HG02981 (cell line): ENCODE results near the gene DDX31.

ENCODE experiments used
- ATAC-seq: cut with Tn5 transposase; IDR thresholded peaks from one replicate; pipeline ENCODE4 v1.9.1; 2021; ENCODE audit warnings: mild to moderate bottlenecking, moderate library complexity; ENCODE audit not compliant: unreplicated experiment

The DDX31 gene

DNA sequence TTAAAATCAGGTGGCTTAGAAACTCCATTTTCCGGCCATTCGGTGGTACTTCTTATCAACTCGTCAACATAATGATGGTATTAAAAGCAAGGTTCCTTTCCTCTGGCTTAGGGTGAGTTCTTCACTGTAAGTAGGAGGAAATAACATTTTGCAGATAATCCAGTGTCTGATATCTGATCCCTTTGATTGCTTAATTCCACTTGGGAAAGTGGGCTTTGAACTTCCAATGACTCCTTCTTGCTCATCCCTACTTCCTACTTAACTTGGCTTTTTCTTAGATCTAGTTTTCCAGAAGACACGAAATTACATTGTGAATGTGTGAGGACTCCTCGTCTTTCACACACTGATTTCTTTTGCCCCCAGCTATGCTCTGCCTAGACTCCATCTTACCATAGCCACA, 31.5 kb downstream of the DDX31 start:
- ATAC-seq, result no peak

DNA sequence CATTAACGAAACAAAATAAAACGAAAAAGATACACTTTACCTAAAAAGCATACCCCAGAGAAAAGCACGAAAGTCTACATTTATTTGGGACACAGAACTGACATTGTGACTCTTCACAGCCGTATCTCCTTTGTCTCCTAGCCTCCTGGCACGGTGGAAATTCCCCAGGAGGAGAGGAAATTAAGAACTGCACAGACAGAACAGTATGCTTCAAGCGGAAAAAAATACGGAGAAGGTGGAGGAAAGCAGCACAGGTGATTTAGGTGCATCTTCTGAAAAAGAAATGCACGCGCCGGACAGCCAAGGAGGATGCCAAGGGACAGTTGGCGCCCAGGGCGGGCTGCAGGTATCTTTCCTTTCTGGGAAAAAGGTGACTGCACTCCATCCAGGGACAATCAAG, 32.0 kb downstream of the DDX31 start:
- no peak for ATAC-seq

DNA sequence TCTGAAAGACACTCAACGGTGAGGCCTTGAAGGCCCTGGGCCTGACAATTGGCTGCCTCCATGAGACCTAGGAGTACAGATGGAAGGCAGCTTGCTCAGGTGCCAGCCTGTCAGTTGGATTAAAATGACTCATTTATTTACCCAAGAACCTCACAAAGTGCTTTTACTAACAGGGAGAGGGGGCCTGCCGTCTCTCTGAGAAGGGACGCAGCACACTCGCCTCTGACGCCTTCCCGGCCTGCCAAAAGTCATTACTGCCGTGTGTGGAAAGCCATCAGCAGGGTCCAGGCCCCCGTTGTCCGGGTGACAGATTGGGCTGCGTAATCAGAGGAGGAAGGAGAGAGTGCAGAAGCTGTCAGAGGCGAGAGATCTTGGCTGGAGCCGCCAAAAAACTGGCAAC, 32.4 kb downstream of the DDX31 start:
- ATAC-seq, result no peak

DNA sequence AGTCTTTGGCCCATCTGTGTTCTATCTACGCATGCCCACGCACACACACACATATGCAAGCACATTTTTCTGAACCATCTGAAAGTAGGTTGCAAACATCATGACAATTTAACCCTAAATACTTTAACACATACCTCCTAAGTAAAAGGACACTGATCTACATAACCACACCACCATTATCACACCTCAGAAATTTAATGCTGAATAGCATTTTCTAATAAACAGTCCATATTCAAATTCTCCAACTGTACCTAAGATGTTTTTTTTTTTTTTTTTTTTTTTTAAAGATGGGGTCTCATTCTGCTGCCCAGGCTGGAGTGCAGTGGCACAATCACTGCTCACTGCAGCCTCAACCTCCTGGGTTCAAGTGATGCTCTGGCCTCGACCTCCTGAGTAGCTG, 35.5 kb downstream of the DDX31 start:
- no peak for ATAC-seq

DNA sequence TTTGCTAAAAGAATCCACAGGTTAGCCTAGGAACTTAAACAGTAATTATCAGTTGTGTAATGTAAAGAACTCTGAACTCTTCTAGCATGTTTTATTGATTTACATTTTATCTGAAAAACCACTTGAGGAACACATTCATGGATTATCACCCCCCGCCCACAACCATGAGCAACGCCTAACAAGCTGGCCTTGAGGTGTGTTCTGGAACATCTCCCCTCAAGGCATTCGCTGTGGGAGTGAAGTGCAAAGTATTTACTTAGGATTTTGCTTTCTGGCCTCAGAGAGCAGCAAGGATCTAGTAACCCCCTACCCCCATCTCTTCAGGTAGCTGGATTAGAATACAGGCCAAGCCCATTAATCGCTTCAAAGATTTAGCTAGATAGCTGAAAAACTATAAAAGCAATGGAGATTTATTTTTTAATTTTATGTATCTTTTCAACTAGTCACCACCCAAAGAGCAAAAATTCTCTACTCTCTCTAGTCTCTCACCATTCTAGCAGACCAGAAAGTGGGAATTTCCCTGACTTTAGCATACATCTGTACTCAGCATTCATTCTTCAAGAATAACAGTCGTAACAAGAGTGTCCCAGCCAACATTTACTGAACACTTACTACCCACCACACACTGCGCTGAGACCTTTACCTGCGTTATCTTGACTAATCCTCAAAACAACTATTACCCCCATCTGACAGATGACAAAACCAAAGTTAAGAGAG, 37.2 kb downstream of the DDX31 start:
- no peak for ATAC-seq

DNA sequence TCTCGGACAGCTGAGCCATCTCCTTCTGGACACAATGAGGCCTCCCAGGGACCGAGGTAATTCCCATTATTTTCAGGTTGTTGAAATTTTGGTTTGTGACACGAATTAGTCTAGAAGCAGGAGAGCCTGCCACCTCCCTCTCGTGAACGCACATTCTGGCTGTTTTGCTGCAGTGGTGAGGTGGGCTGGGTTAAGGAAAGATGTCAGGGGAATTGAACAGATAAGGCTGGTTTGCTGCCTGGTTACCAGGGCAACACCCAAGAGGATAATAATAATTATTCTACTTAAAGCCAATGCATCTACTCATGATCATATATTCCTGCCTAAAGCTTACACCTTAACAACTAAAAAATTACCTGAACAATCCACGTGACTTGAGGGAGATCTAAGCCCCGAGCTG, 38.1 kb downstream of the DDX31 start:
- no peak for ATAC-seq

DNA sequence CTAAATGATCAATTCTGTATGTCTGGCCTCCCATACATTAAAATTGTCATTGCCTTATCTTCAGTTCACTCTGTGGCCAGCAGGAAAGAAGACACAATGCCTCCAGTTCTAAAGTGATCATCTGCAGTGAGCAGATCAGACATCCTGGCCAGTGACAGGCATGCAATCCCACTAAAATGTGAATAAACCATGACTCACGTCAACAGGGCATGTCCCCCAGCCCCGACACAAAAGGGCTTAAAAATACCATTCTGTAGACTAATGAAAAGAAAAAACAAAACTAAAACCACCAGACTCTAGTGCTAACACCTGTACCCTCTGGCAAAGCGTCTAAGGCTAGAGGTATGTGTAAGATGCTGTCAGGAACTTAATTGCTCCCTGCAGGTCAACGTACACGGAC, 38.5 kb downstream of the DDX31 start:
- ATAC-seq, result no peak

DNA sequence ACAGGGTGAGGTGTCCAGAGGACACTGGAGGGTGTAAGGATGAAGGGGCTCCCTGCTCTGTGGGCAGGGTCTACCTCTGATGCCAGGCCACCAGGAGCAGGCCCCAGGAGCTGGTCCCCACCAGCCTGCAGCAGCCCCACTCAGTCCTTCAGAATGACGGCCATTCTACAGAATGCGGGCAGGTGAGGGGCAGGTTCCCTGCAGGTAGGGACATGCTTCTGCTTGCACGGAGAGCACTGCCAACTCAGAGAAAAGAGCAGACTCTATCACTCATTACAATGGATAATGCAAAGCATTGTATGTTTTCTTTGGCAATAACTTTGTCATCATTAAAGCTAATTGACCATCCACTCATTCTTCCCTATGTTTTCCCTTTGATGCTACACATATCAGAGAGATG, 39.0 kb downstream of the DDX31 start:
- ATAC-seq, result no peak

DNA sequence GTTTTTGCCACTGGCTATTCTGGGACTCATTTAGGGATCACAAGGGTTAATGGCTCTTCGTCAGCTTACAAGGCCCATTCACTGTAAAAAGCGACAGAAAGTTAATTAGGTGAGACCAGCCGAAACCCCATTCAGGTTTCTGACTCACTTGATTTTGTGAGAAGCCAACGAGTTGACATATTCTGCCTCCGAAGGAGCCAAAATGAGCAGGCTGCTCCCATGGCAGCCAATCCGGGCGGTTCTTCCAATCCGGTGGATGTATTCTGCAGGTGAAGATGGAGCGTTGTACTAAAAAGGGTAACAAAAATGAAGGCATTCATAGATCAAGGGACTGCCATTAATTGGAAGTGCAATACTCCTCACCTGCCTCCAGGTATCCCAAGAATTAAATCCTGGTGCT, 39.7 kb downstream of the DDX31 start:
- no peak for ATAC-seq

DNA sequence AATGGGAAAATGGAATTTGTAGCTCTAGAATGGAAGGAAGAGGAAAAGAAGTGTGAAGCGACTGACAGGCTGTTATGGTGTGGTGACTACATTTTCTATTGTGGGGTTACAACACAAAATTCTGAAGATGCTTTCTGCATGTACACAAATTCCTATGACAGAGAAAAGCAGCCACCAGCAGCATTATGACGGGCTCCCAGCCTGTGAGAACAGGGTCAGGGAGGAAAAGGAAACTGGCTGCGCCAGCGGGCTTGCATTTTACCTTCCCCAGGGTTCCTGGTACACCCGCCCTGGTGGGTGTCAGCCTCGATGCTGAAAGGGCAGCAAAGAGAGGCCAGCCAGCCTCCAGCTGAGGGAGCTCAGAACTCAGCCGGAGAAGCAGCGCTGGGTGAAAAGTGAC, 41.0 kb downstream of the DDX31 start:
- ATAC-seq, result no peak

DNA sequence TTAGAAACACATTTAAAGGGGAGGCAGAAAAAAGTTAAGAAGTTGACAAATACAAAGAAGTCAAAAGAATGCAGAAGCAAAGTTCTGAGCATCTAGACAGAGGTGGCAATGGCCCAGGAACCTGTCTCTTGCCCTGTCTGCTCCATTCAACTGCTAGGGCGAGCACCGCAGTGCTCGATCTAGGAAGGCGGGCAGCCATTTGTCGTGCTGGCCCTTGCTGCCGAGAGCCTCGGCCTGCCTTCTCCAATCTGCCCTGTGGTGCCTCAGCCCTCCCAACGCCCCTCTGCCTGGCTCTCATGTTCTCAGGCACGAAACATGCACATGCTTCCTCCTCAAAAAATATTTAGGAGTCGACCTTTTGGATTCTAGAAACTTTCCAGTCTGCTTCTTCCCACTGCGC, 42.2 kb downstream of the DDX31 start:
- ATAC-seq, result no peak

DNA sequence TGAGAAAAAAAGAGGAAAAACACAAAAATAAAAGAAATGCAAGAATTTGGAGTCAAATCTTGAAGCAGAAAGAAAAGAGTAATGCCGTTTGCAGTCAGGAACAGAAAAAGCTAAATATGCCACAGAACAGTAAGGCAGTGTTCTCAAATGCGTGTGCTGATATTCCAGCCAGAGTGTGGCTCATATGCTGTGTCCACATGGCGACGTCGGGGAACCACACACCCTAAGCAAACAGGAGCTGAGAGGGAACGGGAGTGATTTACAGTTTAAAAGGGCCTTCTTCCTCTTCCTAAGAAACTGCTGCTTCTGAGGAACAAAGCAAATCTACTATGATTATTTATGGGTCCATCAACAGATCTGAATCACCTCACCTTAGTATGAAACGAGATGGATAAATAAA, 42.7 kb downstream of the DDX31 start:
- ATAC-seq, result no peak

DNA sequence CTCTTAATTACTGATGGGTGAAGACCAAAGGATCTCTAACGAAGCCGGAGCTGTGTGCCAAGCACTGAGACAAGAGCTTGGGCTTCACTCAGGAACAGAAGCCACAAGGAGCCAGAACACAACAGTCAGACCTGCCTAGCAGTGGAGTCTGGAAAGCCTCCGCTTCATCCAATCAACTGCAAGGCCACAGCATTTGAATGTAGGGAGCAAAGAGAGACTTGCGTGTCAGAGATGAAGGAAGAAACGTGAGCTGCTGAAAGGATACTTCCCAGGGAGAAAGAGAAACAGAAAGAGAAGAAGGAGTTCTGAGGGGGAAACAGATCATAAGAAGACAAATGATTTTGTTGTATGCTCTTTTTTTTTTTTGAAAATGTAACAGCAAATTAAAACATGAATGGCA, 43.5 kb downstream of the DDX31 start:
- no peak for ATAC-seq

DNA sequence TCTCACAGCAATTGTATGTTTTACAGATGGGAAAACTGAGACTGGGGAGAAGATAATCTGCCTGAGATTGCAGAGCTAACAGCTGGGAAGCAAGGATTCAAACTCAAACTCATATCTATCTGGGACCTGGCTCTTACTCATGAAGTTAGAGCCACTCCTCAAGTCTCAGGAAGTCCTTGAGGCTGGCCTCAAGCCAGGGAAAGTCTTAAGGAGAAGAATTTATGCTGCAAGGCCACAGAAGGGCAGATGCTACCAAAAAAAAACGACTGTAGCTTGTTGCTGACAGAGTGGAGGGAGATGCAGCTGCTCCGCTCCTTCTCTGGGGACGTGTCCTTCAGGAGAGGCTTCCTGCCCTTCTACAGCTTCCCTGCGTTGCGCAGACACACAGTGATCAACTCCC, 47.6 kb downstream of the DDX31 start:
- ATAC-seq, result no peak

DNA sequence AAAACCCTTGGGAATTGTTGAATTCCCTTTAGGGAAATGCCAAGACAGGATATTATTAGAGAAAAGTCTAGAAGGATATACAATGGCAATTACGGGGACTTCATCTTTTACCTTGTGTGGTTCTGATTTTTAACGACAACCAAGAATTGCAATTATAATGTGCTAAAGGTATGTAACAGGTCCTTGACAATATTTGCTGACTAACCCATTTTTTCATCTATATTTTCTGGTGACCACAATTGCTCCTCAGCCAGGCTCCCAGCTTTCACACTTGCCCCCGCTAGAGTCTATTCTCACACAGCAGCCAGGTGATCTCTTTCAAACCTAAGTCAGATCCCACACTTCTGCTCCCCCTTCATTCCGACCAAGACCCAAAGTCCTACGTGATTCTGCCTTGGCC, 53.1 kb downstream of the DDX31 start:
- no peak for ATAC-seq

DNA sequence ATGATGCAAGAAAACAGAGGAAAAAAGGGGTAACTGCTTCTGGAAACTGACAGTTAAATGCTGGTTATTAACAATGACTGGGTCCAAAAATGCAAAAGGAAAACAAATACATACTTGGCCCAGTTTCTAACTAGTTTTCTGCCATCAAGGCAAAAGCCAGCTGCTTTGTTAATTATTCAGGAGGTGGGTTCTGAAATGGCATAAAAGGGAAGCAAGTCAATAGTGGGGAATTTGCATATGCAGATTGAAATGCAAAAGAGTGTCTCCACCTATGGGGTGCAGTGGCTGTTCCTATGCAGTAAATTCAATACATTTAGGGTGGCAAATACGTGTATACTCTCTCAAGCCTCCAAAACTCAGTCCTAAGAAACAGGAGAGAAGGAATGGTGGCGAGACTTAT, 54.0 kb downstream of the DDX31 start:
- ATAC-seq, result no peak

DNA sequence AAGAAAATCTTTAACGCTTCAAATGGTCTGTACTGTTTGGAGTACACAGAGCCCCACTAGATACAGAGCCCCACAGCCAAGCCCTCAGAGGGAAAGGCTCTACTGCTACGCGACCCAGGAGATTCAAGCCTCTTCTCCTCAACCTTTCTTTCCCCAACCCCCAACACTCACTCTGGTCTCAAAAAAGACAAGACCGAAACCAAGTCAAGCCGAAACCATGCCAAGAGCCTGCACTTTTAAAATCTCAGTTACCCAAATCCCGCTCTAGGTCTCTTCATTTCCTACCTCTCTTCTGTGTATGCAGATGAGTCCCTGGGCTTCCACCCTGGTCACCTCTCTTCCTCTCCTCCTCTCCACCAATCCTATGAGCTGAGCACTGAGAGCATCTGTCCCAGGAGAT, 55.5 kb downstream of the DDX31 start:
- no peak for ATAC-seq

DNA sequence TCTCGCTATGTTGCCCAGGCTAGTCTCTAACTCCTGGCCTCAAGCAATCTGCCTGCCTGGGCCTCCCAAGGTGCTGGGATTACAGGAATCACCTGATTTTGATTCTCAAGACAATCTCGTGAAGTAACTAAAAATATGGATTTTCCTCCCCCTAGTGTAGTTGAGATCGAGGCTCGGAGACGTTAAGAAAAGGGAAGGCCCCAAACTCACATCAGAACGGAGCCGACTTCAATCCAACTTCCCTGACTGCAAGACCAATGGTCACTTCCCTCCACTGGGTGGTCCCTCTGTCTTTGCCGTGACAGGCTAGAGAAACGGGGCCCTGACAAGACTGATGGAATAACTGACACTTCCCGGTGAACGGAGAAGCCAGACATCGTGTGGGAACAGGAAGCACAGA, 59.1 kb downstream of the DDX31 start:
- no peak for ATAC-seq

DNA sequence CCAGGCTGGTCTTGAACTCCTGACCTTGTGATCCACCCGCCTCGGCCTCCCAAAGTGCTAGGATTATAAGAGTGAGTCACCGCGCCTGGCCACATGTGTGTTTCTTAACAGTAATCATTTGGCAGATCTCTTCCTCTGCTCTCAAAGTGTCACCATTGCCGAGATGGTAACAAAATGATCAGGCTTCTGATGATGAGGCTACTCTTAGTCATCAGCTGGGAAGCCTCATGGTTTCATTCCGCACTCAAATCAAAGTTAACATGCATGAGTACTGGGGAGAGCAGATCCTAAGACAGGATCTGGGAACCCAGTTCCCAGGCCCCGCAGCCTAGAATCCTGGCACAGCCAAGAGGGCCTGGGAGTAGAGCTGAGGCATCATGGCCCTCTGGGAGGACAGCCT, 60.0 kb downstream of the DDX31 start:
- ATAC-seq, result no peak

DNA sequence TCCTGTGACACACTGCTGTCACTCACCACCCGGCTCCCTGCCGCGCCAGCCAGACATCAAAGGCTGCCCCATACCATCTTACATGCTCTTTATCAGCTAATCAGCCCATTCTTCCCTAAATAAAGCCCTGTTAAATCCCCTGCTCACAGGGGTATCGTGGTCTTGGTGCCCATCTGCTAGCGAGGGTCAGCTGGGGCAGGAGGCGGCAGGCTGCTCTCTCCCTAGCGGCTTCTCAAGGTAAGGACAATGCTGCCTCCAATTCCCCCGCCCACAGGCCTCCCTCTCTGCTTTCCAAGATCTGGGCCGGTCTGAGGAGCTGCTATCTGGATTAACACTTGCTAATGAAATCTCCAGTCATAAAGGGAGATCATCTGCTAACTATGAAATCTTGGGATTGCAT, 60.6 kb downstream of the DDX31 start:
- ATAC-seq, result no peak

DNA sequence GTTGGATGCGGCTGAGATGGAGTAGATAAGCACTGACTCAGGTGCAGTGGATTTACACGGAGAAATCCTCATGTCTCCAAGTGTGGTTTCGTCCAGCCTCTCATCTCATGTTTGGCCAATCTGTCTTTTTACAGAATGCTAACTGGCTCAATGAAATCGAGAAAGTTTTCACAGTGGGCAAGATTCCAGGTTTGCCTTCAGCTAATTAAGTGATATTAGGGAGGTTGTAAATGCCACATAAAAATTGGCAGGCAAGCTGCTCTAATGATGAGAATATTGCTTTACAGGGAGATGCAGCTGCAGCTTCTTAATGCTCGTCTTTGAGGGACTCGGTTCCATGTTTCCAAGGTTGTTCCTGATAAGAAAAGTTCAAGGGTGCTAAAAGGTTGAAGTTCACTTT, 63.7 kb downstream of the DDX31 start:
- no peak for ATAC-seq

DNA sequence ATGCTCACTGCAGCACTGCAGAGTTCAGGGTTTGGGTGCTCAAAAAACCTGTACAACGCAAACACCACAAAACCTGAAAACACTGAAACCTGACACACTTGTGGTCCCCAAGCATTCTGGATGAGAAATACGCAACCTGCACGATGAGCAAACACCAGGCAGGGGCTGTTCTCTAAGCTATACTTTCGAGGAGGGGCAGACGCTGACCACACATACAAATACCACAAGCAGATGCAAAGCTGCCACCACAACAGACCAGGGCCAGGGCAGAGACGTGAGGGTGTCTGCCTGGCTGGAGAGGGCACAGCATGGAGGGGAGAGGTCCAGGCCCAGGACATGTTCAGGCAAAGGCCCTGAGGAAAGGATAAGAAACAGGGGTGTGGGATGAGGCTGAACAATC, 64.4 kb downstream of the DDX31 start:
- no peak for ATAC-seq

DNA sequence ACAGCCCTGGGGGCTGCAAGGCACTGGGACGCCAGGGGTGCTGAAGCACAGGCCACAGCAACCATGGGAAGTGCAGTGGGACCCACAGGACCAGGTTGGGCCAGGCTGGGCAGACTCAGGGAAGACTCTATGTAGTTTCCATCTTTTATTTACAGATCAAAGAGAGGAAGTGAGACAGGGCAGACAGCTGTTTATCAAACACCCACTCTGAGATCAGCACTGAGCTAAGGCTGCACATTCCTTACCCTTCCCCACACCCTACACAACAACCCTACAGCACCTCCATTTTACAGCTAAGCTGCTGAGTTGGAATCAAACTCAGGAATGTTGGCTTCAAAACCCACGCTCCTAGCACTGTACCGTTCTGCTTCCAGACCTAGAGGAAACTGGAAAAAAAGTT, 67.6 kb downstream of the DDX31 start:
- ATAC-seq, result no peak
